Right kidney (tissue), 1 donor: ENCODE measurements around the gene NF1.
"Not testable (repeated sequence)": the region's sequence is repeated elsewhere in the genome, so short reads cannot be mapped to it uniquely, and the experiment has no call there.

Source experiments
- DNase-seq: peaks from one replicate; pipeline ENCODE4 v3.0.0-alpha.2; 2016

NF1 gene

DNA sequence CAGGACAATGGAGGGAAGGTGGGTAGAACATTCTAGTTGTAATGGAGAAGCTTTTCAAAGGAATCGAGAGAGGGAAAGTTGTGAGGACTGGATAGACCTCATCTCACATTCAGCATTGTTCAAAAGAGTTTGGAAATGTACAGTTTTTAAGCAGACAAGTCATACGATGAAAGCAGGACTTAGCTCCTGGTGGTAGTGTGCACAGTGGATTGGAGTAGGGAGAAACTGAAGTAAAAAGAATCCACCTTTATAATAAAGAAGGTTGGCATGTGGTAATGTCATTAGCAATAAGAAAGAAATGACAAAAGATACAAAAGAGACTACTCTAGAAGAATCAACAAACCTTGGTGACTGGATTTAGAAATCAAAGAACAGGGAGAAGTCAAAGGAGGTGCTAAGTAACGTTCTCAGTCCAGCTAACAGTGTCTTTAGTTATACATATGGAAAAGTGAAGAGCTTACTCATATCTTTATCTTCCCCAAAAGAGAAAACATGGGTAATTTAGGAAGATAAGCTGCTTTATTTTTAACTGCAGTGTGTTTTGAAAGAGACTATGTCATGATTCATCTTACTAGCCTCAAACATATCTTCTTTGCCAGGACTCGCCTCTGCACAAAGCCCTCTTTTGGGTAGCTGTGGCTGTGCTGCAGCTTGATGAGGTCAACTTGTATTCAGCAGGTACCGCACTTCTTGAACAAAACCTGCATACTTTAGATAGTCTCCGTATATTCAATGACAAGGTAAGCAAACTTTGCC lies 245.3 kb downstream of the NF1 start:
- DNase-seq: no peak

DNA sequence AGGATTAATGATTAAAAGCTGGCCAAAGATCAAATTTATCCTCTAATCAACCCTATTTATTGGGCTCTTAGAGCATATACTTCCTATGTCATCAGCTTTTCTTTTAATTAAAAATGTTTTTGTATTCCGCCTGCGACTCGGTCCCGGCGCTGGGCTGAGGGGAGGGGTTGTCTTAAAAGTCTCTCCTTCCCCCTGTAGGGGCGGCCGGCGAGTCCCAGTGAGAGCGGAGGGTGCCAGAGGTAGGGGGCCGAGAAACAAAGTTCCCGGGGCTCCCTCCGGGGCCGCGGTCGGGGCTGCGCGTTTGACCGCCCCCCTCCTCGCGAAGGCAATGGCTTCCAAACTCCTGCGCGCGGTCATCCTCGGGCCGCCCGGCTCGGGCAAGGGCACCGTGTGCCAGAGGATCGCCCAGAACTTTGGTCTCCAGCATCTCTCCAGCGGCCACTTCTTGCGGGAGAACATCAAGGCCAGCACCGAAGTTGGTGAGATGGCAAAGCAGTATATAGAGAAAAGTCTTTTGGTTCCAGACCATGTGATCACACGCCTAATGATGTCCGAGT lies 250.5 kb downstream of the NF1 start:
- DNase-seq: not testable (repeated sequence)

DNA sequence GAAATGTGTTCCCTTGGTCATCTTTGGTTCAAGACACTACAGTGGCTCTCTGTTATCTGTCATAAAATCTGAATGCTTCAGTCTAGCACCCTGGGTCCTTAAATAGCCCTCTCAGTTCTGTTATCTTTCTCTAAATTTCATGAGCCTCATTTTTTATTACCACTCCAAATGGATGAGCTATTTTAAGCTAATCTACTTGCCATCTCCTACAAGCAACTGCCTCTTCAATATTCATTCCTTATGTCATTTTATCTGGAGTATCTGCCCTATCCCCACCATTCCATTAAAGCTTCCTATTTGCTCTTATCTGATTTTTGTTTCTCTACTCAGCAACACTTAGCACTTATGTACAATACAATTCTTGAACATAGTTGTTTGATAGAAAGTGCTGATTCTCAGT lies 254.7 kb downstream of the NF1 start:
- DNase-seq: no peak

DNA sequence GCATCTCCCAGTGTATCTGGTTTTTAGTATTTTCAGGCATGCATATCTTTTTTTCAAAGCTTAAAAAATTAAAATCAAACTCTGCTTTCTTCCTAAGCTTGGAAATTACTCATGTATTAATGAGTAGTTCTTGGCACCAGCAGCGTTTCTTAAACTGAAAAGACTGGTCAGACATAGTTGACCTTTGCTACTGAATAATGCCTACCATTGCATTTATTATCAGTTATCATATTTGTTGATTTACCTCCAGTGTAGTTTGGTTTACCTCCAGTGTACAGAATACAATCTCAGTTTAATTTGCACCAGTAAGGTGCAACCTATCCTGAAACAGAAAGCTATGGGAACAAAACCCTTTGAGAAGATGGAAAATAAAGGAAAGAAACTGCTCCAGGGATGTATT lies 261.2 kb downstream of the NF1 start:
- DNase-seq: no peak

DNA sequence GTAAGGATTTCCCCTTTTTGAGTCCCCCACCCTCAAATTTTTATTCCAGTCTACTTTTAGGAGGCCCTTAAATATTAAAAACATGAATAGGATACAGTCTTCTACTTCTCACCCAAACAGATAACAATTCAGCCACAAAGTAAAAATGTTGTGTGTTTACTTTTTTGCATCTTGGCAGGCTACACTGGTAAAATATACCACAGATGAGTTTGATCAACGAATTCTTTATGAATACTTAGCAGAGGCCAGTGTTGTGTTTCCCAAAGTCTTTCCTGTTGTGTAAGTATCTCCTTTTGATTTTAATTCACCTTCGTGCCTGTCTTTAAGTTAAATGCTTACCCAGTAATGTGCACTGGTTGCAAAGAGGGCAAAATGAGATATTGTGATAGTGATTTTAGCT lies 262.3 kb downstream of the NF1 start:
- no peak for DNase-seq

DNA sequence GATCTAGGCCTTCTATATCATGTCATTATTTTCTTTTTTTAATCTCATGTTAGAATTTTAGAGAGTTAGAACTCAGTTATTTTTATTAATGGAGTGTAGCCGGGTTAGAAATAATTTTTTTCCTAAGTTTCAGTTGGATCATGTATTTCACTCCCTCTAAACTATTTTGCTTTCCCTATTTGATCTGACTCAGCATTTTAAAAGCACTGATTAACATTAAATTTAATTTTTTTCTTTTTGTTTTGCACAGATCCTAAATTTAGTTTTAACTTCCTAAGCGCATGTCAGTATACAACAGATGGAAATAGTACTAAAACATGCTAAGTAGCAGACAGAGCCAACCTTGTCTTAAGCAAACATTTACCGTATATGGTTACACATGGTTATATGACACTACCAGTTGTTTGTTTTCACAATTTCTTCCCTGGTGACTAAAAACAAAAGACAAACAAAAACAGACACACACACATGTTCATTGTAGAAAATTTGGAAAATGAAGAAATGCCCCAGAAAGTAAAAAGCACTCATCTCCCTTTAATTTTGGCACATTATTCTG lies 263.1 kb downstream of the NF1 start:
- DNase-seq: no peak

DNA sequence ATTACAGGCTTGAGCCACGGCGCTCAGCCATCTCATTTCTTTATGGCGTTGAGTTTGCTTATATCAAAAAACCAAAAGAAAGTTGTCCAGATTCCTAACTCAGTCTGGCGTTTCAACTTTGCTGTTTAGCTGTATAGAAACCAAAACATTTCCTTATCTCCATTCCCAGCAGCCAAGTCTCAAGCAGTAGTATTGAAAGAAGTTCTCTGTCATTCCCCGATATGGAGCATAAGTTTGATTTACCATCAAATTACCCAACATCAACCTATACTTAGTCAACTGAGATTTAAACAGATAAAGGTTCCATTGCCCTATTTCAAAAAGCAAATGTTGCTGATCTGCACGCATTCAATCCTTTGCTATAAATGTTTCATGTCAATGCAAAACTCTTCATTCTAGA lies 269.2 kb downstream of the NF1 start:
- DNase-seq: no peak

DNA sequence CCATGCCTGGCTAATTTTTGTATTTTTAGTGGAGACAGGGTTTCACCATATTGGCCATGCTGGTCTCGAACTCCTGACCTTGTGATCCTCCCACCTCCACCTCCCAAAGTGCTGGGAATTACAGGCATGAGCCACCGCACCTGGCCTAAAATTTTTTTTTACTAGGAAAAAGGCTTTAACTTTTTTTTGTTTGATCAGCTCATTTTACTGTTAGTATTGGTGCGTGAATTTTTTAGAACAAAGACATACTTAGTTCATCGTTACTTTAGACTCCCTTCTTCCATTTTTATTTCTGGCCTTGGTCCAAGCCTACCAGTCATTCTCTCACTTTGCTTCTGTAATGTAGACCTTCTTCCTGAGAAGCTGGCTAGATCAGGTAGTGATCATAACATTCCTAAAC lies 271.3 kb downstream of the NF1 start:
- no peak for DNase-seq

DNA sequence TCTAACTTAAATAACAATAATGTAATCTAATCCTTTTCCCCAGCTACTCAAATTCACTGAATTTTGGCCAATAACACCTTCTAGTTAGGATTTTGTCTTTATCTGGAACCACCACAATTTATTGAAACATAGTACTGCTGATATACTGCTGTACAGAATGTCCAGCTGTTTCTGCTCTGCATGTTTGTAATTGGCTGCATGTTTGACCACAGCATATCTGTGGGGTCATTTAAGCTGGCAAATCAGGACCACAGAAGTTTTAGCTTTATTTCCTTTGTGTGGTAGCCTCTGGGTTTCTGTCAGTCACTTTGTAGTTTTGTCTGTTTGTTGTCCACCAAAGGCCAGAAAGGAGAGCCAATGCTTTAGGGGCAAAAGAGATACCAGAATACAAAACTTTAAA lies 274.5 kb downstream of the NF1 start:
- DNase-seq: no peak

DNA sequence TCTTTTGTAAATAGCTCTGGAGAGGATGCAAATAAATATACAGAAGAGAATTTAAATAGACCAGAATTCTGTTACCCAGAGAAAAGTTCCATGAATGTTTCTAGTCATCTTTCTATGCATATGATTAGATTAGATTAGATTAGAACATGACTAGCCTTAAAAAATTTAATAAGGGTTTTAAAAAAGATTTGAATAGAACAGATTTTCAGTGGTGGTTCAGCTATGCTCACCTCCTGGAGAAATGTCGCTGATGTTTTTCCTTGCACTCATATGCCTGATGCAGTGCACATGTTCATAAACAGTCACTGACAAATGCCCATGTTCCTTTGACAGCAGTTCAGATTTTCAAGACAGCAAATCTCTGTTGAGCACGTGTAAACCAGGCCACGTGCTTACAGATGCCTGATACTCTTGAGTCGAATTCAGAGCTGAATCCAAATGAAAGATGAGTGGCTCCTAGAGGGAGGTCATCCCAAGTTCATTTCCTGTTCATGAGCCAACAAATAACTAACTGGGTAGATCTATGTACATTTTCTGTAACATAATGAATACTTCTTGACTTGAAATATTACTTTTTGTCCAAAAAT lies 276.8 kb downstream of the NF1 start:
- no peak for DNase-seq

DNA sequence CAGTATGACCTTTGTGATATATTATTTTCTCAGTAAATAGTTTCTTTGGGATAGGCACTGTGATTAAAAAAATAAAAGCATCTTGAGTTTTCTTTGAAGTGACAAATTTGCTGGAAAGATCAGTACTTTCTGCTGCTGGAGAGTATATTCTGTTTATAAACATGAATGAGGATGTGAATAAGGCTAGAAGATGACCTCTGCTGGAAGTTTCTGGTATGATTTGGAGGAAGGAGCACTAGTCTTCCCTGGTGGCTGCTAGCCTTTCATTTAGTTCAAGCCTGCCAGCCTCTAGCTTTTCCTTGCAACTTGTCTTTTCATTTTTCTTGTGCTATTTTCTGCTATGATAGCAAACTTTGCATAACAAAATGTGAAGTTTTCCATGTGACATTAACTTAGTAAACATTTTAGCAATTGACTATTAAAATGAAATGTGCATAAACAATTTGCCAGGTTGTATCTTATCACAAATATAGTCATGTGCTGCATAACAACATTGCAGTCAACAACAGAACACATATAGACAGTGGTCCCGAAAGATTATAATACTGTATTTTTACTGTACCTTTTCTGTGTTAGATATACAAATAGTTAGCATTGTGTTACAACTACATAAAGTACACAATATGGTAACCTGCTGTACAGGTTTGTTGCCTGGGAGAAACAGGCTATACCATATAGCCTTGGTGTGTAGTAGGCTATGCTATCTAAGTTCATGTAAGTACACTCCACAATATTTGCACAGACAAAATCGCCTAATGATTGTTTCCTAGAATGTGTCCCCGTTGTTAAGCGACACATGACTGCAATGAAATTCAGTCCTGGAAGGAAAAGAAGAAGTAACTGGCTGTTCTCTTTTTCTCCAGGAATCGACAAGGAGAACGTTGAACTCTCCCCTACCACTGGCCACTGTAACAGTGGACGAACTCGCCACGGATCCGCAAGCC lies 278.6 kb downstream of the NF1 start:
- DNase-seq: no peak

DNA sequence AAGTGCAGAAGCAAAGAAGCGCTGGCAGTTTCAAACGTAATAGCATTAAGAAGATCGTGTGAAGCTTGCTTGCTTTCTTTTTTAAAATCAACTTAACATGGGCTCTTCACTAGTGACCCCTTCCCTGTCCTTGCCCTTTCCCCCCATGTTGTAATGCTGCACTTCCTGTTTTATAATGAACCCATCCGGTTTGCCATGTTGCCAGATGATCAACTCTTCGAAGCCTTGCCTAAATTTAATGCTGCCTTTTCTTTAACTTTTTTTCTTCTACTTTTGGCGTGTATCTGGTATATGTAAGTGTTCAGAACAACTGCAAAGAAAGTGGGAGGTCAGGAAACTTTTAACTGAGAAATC lies 279.3 kb downstream of the NF1 start:
- no peak for DNase-seq

DNA sequence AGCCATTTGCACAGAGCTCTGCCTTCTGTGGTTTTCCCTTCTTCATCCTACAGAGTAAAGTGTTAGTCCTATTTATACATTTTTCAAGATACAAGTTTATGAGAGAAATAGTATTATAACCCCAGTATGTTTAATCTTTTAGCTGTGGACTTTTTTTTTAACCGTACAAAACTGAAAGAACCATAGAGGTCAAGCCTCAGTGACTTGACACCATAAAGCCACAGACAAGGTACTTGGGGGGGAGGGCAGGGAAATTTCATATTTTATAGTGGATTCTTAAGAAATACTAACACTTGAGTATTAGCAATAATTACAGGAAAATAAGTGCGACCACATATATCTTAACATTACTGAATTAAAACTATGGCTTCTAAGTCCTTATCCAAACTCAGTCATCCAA lies 279.7 kb downstream of the NF1 start:
- DNase-seq: no peak

DNA sequence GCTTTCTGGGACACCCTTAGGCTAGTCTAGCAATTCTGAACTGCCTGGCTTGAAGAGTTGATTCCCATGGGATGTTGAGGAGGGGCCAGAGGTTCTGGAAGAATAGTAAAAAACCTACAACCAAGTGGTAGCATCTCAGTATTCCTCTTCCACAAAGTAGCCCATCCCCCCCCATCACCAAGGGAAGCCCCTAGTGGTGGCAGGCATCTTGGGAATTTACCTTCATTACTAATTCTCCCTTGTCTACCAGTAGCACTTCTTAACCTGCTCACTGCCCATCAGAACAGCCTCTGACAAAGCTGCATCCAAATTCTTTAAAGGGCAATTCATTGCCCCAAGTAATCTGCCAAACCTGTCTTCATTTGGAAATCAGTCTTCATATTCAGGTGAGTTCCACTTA lies 283.9 kb downstream of the NF1 start:
- DNase-seq: no peak

DNA sequence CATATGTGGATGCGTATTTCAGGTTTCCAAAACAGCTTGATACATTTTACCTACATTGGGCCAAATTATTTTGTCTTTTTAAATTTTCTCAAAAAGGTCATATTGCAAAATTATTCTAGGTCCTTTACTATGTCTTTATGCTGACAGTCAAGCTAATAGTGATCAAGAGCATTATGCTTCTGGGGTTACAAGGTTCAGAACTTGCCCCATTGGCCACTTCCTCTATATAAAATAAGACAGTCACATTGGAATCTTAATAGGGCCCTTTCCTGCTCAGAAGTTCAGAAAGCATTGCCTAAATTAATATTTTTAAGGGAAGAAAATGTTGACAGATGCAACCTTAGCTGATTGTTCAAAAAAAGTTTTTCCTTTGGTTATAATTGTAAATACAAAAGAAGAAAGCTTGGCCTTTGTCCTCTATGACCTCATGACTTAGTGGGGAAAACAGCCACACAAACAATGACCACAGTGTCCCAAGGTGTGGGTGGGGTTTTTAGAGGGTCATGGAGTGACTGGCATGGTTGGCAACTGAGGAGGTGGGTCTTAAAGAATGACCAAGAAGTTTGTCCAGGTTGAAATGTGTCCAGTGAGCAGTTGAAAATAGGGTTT lies 284.9 kb downstream of the NF1 start:
- DNase-seq: no peak

DNA sequence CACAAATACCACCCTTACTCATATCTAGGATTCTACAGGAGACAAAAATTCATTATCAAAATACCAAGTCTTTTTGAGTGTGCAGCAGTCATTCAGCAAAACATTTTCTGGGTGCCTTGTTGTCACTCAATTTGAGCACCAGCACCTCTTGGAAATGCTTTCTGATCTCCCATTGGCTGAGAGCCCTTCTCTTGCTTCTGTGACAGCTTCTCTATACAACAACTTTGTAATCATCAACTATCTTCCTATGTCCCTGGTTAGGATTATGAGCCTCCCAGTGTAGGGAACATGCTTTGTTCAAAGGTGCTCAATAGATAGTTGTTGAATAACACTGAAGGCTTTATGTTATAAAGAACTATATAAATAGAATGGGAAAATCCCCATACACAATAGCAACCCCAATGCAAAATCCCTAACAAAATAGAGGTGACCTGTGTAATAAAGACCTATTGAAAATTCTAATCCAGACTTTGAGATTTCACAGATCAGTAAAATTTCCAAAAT lies 286.4 kb downstream of the NF1 start:
- no peak for DNase-seq

DNA sequence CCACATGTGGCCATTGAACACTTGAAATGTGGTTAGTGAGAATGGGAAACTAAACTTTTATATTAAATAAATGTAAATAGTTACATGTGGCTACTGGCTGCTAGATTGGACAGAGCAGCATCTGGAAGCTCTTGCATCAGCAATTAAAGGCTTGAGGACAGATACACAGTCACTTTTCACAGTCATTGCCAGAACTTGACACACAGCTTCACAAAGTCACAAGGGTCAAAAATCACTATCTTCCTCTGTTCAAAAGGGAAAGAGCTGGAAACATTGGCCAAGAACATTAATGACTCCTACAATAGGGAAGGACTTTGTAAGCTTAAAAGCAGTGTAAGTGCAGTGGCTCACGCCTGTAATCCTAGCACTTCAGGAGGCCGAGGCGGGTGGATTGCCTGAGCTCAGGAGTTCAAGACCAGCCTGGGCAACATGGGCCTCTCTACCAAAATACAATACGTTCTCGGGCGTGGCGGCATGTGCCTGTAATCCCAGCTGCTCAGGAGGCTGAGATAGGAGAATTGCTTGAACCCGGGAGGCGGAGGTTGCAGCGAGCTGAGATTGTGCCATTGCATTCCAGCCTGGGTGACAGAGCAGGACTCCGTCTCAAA lies 288.0 kb downstream of the NF1 start:
- not testable (repeated sequence) for DNase-seq

DNA sequence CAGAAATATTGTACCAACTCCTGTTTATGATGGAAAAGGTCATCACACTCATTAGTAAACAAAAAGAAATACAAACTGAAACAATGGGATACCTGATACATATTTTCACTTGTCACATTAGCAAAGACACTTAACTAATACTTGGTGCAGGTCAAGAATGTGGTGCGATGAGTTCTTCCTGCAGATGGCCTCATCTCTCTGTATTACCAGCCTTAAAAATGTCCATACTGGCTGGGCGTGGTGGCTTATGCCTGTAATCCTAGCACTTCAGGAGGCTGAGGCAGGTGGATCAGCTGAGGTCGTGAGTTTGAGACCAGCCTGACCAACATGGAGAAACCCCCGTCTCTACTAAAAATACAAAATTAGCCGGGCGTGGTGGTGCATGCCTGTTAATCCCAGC lies 288.7 kb downstream of the NF1 start:
- not testable (repeated sequence) for DNase-seq

DNA sequence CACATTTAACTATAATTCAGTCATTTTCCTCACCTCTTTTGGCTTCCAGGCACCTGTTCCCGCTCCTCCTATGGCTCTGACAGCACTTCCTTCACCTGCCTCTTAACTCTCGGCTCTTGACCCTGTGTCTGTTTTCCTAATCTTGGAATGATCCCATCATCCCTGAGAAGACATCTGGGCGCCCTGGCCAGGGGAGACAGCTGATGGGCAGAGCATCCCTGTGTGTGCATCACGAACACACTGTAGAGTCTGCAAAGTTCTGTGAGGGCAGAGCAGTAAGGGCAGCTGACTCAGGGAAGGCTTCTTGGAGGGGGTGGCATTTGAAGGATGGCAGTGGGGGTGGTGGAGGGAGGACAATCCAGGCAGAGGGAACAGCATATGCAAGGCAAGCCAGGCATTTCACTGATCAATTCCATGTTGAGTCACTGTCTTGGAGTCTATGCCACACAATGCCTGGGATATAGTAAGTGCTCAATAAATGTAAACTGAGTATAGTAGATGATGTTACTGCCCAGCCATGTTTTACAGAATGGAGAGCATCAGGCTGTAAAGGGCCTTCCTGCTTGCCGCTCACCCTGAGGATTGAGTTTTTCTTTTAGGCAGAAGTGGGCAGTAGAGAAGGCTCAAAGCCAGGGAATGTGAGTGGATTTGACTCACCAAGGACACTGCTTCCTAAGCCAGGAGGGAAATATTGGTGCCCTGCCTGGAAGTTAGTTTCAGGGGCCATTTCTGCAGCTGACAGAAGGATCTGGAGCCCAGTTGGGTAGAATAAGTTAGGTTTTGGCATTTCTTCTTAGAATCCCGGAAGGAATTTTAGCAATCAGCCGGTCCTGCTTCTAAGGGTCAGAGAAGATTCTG lies 290.9 kb downstream of the NF1 start:
- no peak for DNase-seq

DNA sequence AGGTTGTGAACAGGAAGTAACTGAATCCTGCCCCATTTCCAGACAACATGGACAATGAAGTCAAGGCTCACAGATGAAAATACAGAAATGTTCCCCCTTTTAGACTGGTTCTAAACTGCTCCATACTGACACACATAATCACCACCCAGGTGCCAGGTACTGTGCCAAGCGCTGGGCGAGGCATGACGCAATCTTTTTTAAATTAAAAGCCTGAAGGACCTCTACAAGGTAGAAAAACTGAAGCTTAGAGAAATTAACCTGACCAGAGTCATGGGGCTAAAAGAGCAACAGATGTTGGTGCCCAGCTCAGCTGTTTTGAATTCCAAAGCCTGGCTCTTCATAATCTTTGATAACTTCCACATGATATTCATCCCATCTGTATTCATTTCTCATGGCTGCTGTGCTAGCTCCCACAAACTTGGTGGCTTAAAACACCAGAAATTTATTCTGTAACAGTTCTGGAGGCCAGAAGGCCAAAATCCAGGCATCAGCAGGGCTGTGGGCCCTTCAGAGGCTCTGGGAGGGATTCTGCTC lies 291.8 kb downstream of the NF1 start:
- DNase-seq: no peak
